Amniotic stem cell (primary cell): ENCODE measurements around the gene FMO2.
"Not testable (repeated sequence)": the region's sequence is repeated elsewhere in the genome, so short reads cannot be mapped to it uniquely, and the experiment has no call there.

ENCODE experiments used
- DNase-seq: peaks from one replicate; lab custom pipeline; 2025; lab: John Stamatoyannopoulos, UW

FMO2 gene

GRCh38 chr1:171219346-171220080 is 34.4 kb downstream of the FMO2 start:
- no peak for DNase-seq

- peak; percentile 55 for DNase-seq
These were observed 35.0 kb downstream of the FMO2 start for GRCh38 chr1:171220081-171220420.

DNA sequence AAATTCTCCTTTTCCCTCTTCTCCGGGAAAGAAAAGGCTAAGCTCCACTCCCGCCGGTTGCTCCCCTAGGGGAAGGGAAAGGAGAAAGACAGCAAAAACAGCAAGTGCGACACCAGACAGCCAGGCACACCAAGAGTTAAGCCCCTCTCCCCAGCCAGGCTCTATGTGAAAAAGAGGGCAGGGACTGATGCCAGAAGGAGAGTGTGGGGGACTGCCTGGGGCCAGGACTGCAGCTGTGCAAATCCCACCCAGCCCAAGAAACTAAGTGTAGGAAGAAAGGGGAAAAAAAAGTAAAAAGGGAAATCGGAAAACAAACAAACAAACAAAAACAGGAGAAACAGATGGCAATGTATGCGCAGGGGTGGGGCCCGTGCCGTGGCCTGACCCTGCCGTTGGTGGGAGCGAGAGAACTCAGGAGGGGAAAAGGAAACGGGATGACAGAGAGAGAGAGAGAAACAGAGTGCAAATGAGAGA is 35.5 kb downstream of the FMO2 start:
- DNase-seq = no peak

- DNase-seq = no peak
These were observed 36.8 kb downstream of the FMO2 start for GRCh38 chr1:171221665-171222591.

- DNase-seq = no peak
These were observed 37.8 kb downstream of the FMO2 start for GRCh38 chr1:171222936-171223335.

DNA sequence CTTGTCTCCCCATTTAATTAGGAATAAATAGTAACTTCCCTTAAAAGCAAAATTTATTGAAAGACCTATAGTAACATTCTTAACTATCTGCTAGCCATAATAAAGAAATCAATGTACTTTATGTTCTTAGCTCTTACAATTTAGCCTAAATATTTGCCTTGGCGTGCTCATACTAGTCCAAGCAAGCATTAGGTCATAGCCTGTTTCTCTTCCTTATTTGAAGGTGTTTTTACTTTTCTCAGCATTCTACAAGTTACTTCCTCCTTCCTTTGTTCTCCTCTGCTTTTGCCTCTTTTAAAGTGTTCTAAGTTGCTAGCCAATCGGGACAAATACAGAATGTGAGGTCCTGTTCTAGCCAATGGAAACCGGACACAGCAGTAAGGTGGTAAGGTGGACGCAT is 39.2 kb downstream of the FMO2 start:
- DNase-seq = not testable (repeated sequence)

DNA sequence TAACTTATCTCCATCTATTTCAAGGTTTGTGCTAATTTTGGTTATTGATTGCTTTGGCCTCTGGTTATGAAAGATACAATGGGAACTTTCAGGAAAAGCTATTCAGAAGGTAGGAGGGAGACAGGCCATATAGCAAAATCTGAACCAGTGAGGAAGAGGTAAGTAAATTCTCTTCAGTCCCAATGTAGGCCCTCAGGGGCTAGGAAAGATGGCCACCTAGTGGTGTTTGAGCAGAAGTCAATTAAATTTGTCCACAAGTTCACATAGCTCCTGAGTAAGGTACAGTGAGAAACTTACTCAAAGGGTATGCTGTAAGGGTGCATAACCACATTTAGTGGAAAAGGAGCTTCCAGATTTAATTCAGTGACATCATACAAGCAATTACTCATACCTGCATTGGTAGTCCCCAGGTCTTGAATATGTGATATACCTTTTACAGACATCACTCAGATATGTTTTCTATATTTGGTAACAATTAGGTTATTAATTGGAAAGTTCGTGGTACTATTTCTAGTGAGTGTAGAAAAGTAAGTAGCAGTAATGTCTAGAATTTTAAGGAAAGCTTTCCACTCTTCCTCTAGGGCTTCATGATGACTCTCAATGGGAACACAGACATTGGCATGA is 41.8 kb downstream of the FMO2 start:
- peak; percentile 74 for DNase-seq

DNA sequence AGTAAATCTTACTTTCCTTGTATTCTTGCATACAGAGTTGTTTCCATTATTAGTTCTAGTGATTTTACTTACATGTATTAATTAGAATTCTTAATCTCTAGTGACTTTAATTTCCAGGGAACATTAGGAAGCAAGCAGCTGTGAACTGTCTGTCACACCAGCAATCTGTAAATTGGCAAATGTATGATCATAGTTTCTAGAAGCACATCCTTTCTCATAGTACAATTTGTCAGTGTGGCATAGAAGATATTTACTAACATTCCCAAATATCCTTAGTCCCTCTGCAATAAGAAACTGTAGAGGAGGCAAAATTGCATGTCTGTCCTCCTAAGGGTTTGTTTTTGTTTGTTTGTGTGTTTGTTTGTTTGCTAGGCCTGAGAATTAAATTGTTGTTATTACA is 46.2 kb downstream of the FMO2 start:
- DNase-seq = no peak

DNA sequence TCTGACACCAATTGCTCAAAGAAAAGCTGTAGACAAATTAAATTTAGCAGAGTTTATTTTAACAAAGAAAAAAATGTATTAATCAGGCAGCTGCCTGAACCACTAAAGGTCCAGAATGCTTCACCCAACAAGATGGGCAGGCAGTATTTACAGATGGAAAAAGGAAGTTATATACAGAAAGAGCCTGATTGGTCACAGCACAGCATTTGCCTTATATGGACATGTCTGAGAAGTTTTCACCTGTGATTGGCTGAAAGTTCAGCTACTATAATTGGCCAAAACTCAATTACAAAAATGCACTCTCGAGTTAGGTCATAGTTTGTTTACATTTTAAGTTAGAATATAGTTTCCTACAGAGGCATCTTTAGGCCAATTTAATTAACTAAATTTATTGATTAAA is 48.1 kb downstream of the FMO2 start:
- DNase-seq = no peak

DNA sequence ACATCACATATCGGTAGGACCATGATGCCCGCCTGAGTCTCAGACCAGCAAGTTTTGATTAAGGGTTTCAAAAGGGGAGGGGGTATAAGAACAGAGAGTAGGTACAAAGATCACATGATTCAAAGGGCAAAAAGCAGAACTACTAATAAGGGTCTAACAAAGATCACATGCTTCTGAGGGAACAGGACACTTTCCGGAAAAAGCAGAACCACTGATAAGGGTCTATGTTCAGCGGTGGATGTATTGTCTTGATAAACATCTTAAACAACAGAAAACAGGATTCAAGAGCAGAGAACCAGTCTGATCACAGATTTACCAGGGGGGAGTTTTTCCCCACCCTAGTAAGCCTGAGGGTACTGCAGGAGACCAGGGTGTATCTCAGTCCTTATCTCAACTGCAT is 51.1 kb downstream of the FMO2 start:
- DNase-seq = not testable (repeated sequence)

- DNase-seq = no peak
These were observed 58.8 kb downstream of the FMO2 start for GRCh38 chr1:171243878-171244277.

DNA sequence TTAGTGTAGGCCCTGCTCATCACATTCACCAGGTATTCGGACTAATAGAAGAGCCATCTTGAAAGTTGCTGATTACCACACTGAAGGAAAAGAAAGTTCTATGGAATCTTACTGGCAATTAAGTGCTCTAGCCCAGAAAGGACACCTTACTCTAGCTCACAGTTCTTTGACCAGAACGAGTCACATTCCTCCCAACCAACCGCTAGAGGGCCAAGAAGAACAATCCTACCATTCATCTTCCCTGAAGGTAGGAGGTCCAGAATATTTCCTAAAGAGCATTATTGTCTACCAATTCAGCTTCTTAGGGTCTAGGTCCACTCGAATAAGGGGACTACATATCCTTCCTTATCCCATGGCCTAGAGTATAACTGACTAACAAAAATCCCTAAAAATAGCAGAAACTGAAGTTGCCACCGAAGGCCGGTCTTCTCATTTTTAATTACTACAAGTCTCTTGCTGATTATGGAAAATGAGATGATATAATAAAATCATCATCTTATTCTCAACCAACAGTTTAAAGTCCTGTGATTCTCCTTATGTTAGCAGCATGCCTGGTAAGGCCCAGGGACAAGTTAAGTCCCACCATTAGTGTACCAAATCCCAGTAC is 60.5 kb downstream of the FMO2 start:
- DNase-seq = peak; percentile 15

DNA sequence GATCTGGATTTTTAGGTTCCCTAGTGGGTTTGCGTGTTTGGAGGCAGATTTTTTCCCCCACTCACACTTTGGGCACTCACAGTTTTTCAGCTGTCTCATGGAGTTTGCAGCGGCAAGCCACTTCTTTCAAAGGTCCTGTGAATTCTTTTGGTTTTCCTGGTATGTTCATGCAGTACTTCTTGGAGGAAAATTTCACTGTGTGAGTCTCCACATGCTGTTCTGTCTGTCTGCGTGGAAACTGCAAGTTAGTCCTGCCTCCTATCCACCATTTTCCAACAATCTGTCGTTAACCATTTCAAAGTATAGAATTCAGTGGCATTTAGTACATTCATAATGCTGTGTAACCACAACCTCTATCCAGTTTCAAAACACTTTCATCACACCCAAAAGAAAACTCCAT is 62.4 kb downstream of the FMO2 start:
- DNase-seq = no peak

GRCh38 chr1:171248302-171248701 is 63.2 kb downstream of the FMO2 start, which contains the start of gene FMO1:
Gene FMO1 (plus strand): TSS chr1:171248494. CDS start chr1:171258088, 9,594 bp downstream.
- no peak for DNase-seq

- DNase-seq = no peak
These were observed 63.7 kb downstream of the FMO2 start for GRCh38 chr1:171248841-171249240.

- DNase-seq = no peak
These were observed 65.2 kb downstream of the FMO2 start for GRCh38 chr1:171250263-171250662.

DNA sequence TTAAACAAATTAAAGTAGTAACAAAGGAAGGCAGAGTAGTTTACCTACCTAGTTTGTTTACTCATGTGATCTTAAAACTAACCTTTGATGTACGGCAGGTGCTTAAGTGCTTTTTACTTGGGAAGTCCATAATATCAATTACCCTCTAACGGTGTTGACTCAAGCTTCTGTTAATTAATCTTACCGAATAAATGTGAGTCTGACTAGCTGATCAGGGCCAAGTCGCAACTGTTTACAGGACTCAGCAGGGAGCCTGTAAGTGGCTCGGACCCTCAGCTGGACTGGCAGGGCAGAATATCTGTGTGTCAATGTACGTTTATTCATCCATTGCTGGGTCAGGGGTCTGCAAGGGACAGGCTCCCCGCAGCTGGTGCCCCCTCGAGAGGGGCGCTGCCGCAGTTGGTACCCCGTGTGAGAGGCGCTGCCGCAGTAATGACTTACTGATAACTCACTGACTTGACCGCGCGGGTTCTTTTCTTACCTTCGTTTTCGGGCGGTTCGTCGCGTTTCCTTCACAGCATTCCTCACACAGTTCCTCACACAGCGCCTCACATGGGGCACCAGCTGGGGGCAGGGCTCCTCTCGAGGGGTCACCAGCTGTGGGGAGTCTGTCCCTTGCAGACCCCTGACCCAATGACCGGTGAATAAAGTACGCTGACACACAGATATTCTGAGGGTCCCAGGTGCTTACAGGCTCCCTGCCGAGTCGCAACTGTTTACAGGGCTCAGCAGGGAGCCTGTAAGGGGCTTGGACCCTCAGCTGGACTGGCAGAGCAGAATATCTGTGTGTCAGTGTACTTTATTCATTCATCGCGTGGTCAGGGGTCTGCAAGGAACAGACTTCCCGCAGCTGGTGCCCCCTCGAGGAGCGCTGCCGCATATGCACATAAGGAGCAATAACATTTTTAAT is 66.2 kb downstream of the FMO2 start:
- DNase-seq = peak; percentile 2

DNA sequence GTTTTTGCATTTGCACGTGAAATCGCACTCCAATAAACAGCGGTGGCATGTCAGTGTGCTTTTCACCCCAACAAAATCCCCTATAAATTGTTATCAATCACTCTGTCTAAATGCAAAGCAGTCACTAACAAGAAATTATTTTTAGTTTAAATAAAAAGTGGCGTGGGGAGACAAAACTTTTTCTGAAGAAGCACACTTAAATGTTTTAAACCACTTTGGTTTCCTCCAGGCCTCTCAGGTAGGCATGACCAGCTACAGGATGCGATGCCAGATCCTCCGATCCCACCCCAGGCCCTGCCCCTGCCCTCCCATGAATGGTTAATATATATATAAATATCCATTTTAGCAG is 66.8 kb downstream of the FMO2 start:
- no peak for DNase-seq

GRCh38 chr1:171252482-171252881 is 67.4 kb downstream of the FMO2 start:
- DNase-seq = no peak

GRCh38 chr1:171254859-171255258 is 69.8 kb downstream of the FMO2 start:
- DNase-seq = peak; percentile 4

DNA sequence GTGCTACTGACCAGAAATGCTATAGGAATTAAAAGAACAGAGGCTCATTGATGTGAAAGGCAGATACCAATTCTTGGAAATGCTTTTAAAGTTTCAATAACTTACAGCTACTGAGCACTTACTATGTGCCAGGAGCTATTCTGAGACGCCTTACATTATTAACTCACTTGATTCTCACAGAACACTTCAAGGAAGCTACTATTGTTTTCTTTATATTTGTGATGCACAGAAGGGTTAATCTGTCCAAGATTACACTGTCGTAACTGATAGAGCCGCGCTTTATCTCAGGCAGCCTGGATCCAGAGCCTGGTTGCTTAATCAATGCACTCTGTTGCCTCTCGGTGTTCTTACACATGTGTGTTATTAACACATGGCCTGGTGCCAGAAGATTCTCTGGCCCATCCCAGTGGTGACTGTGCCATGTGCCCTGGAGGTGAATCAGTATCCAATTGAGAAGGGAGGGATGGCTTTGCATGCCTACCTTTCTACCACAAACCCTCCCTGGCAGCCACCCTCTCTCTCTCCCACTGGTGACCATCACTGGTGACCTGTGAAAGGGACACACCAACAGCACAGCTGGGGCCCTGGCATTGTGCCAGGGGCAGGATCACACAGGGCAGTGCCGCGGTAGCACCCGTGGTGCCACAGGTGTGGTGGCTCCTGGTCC is 72.0 kb downstream of the FMO2 start:
- DNase-seq = no peak
